Left lung (tissue), 10 donors: Measurements from ENCODE around the gene KCNH8. TPM values are rescaled to one million over a fixed set of nuclear protein-coding genes. Genes with fewer than 3 reads are reported as not detected.

Source experiments
- ATAC-seq: fragments of 200-7000 bp; cut with Tn5 transposase; one replicate; pipeline ENCODE4 v1.9.1; 2020; ENCODE audit warnings: moderate library complexity
- DNase-seq, 4 donors: peaks; one replicate each; pipeline ENCODE4 v3.0.0-alpha.2; 2013 to 2020
- H3K27ac ChIP-seq, 2 donors: fragments of 200-600 bp; sonication (generic) in 1 of 2; one replicate each; pipeline versions ENCODE4 v1.5.0 to v1.8.0; 2020 to 2021
- H3K27me3 ChIP-seq, 2 donors: fragments of 200-600 bp; sonication (generic) in 1 of 2; one replicate each; pipeline versions ENCODE4 v1.5.0 to v1.8.0; 2020 to 2021
- H3K36me3 ChIP-seq, 2 donors: fragments of 200-600 bp; sonication (generic) in 1 of 2; one replicate each; pipeline versions ENCODE4 v1.5.0 to v1.8.0; 2020 to 2021
- H3K4me1 ChIP-seq, 2 donors: fragments of 200-600 bp; one replicate each; pipeline ENCODE4 v1.8.0; 2021
- H3K4me3 ChIP-seq, 2 donors: fragments of 200-600 bp; sonication (generic) in 1 of 2; one replicate each; pipeline versions ENCODE4 v1.5.0 to v1.8.0; 2020 to 2021; ENCODE audit warnings: mild to moderate bottlenecking in 1 of 2
- H3K9me3 ChIP-seq, 2 donors: fragments of 200-600 bp; sonication (generic) in 1 of 2; one replicate each; pipeline versions ENCODE4 v1.5.0 to v1.8.0; 2020 to 2021
- CTCF ChIP-seq, 2 donors: fragments of 200-600 bp; sonication (generic) in 1 of 2; IDR thresholded peaks; one replicate each; pipeline versions ENCODE4 v1.5.0 to v1.8.0; 2021; ENCODE audit warnings: antibody characterized with exemption in 2 of 2
- intact Hi-C, 2 donors: fragments of 100-400 bp; cut with DNase I; formaldehyde crosslinking; loops; one replicate each; pipeline versions ENCODE4 v1.11.2 to v1.14.2; 2022
- polyA plus RNA-seq, 6 donors: library from polyadenylated mRNA; unstranded; fragments of 120-200 nt; gene quantifications; one replicate each; pipeline ENCODE4 v1.2.1, GENCODE V29; 2013; ENCODE audit not compliant: insufficient read length in 6 of 6
- total RNA-seq, 2 donors: library from RNA; stranded (reverse); fragmentation: NEBNext Ultra II Directional; extraction: Animal tissue kit (Norgen Biotek cat#: 25700); gene quantifications; one replicate each; pipeline ENCODE4 v1.2.1, GENCODE V29; 2021
- donor health status: DM: no; HTN: yes; CAD: no.
- donor health status: DM: no; HTN: no; CAD: no.

The KCNH8 gene
- total and polyA plus RNA-seq, 8 donors = 0.12 to 3.0 (median 2.1) TPM

GRCh38 chr3:19151171-19151570, 2.9 kb downstream of the KCNH8 start:
- Histone ChIP-seq H3K9me3 (no peaks in the 10 kb centered on the region), H3K27me3 (peaks cover 9 to 51% of the 10 kb centered on the region in 2 donors), H3K4me1 (peaks cover 0 to 16% of the 10 kb centered on the region in 2 donors), H3K36me3 (no peaks in the 10 kb centered on the region), H3K27ac (no peak overlapping the region), H3K4me3 (no peak overlapping the region)
- DNase-seq = no peak
- ATAC-seq = no peak
- intact Hi-C loops = no loop called here
- TF ChIP-seq CTCF (IDR thresholded peaks at IDR 0.05) = no peak

GRCh38 chr3:19154693-19155250, 6.5 kb downstream of the KCNH8 start:
- Histone ChIP-seq H3K9me3 (no peaks in the 10 kb centered on the region), H3K4me1 (no peaks in the 10 kb centered on the region), H3K27me3 (peaks cover 0 to 16% of the 10 kb centered on the region in 2 donors), H3K4me3 (no peak overlapping the region), H3K27ac (no peak overlapping the region), H3K36me3 (no peaks in the 10 kb centered on the region)
- no peak for TF ChIP-seq CTCF (IDR thresholded peaks at IDR 0.05)
- intact Hi-C loops = no loop called here
- ATAC-seq = no peak
- no peak for DNase-seq

- H3K27ac ChIP-seq = no peak overlapping the region
- TF ChIP-seq CTCF (IDR thresholded peaks at IDR 0.05) = no peak
- H3K9me3 ChIP-seq = no peaks in the 10 kb centered on the region
- H3K36me3 ChIP-seq = no peaks in the 10 kb centered on the region
- DNase-seq = no peak
- H3K27me3 ChIP-seq = peaks cover 0 to 10% of the 10 kb centered on the region in 2 donors
- intact Hi-C loops = no loop called here
- no peaks in the 10 kb centered on the region for H3K4me1 ChIP-seq
- no peak overlapping the region for H3K4me3 ChIP-seq
- ATAC-seq = no peak
Measured at GRCh38 chr3:19155375-19155774, 7.1 kb downstream of the KCNH8 start.

GRCh38 chr3:19159966-19160635, 11.8 kb downstream of the KCNH8 start:
- H3K27me3 ChIP-seq = no peaks in the 10 kb centered on the region

More at GRCh38 chr3:19159966-19160635, 11.8 kb downstream of the KCNH8 start:
- DNase-seq = no peak
- no peak overlapping the region for H3K4me3 ChIP-seq
- no peak for TF ChIP-seq CTCF (IDR thresholded peaks at IDR 0.05)
- no peak overlapping the region for H3K27ac ChIP-seq
- no peaks in the 10 kb centered on the region for H3K9me3 ChIP-seq
- H3K36me3 ChIP-seq = no peaks in the 10 kb centered on the region
- ATAC-seq = no peak
- no peaks in the 10 kb centered on the region for H3K4me1 ChIP-seq
- intact Hi-C loops = no loop called here
